ENCODE data around the gene OR4N2.
"Not testable (repeated sequence)": the region's sequence is repeated elsewhere in the genome, so short reads cannot be mapped to it uniquely, and the experiment has no call there.

DNA sequence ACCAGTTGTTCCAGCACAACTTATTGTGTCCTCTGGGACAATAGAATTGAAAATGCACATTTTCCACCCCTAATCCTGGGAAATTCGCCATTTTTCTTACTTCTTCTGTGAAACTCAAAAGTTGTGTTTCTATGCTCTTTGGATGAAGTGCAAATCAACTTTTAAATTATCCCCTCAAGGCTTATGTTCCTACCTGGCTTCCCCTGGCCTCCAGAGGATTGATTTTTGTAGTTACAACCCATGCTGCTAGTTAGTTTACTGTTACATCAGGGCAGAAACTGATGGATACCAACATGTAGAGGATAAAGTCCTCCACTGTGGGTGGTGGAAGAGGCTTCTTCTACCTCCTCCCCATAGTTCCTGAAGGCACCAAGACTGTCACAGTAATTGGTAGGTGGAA lies 30.4 kb upstream of the OR4N2 start, which contains the start of gene OR4M1:
- TF ChIP-seq SRSF1 (IDR thresholded peaks at IDR 0.05; ENCODE audit: low read depth, low read length); SMARCB1 (IDR thresholded peaks at IDR 0.05; ENCODE audit: insufficient read length, low read depth); FOXJ2 (tag; IDR thresholded peaks at IDR 0.05); NR2C1 (IDR thresholded peaks at IDR 0.05); NR2C1 (tag; IDR thresholded peaks at IDR 0.05); ZNF175 (CRISPR knock-in tag; IDR thresholded peaks at IDR 0.05; ENCODE audit: low read depth); SREBF1 (IDR thresholded peaks at IDR 0.05; ENCODE audit: borderline replicate concordance, low read depth, low read length); JUND (IDR thresholded peaks at IDR 0.05; ENCODE audit: borderline replicate concordance, low read depth, low read length); JUND (tag; IDR thresholded peaks at IDR 0.05; ENCODE audit: borderline replicate concordance, low read depth, low read length); ZNF274 (IDR thresholded peaks at IDR 0.05; ENCODE audit: borderline replicate concordance, low read depth, low read length): not testable (repeated sequence)
- TF ChIP-seq, protein P1, sequence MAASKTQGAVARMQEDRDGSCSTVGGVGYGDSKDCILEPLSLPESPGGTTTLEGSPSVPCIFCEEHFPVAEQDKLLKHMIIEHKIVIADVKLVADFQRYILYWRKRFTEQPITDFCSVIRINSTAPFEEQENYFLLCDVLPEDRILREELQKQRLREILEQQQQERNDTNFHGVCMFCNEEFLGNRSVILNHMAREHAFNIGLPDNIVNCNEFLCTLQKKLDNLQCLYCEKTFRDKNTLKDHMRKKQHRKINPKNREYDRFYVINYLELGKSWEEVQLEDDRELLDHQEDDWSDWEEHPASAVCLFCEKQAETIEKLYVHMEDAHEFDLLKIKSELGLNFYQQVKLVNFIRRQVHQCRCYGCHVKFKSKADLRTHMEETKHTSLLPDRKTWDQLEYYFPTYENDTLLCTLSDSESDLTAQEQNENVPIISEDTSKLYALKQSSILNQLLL (CRISPR knock-in tag; IDR thresholded peaks at IDR 0.05; ENCODE audit: borderline replicate concordance): not testable (repeated sequence)
- TF ChIP-seq, protein P2, sequence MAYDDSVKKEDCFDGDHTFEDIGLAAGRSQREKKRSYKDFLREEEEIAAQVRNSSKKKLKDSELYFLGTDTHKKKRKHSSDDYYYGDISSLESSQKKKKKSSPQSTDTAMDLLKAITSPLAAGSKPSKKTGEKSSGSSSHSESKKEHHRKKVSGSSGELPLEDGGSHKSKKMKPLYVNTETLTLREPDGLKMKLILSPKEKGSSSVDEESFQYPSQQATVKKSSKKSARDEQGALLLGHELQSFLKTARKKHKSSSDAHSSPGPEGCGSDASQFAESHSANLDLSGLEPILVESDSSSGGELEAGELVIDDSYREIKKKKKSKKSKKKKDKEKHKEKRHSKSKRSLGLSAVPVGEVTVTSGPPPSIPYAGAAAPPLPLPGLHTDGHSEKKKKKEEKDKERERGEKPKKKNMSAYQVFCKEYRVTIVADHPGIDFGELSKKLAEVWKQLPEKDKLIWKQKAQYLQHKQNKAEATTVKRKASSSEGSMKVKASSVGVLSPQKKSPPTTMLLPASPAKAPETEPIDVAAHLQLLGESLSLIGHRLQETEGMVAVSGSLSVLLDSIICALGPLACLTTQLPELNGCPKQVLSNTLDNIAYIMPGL (CRISPR knock-in tag; IDR thresholded peaks at IDR 0.05): not testable (repeated sequence)

All from K562 (cell line).